Measurements from ENCODE around the gene UGT1A9. TPM values are rescaled to one million over a fixed set of nuclear protein-coding genes. Genes with fewer than 3 reads are reported as not detected.
"Not testable (repeated sequence)": the region's sequence is repeated elsewhere in the genome, so short reads cannot be mapped to it uniquely, and the experiment has no call there.

UGT1A9 gene
- total and polyA plus RNA-seq, 2 experiments from 2014 or later = not detected

DNA sequence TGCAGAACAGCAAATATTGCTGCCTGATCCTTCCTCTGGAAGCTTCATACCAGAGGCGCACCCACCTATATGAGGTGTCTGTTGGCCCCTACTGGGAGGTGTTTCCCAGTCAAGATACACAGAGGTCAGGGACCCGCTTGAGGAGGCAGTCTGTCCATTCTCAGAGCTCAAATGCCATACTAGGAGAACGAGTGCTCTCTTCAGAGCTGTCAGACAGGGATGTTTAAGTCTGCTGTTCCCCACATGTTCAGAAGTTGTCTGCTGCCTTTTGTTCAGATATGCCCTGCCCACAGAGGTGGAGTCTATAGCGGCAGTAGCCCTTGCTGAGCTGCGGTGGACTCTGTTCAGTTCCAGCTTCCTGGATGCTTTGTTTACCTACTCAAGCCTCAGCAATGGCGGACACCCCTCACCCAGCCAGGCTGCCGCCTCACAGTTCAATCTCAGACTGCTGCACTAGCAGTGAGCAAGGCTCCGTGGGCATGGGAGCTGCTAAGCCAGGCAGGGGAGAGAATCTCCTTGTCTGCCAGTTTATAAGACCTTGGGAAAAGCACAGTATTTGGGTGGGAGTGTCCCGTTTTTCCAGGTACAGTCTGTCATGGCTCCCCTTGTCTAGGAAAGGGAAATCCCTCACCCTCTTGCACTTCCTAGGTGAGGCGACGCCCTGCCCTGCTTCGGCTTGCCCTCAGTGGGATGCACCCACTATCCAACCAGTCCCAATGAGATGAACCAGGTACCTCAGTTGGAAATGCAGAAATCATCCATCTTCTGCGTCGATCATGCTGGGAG is 65.4 kb downstream of the UGT1A9 start:
- not testable (repeated sequence) for H3K4me1 Mint-ChIP-seq; H2AFZ ChIP-seq; H3K27me3 ChIP-seq (ENCODE audit: insufficient read depth); H3K79me2 ChIP-seq (replicated peaks; ENCODE audit: insufficient read depth); H4K20me1 ChIP-seq (replicated peaks; ENCODE audit: insufficient read depth); H3K4me2 ChIP-seq; H3K36me3 ChIP-seq (ENCODE audit: insufficient read depth); H3K4me3 ChIP-seq; H3K27me3 Mint-ChIP-seq (ENCODE audit: insufficient read depth, low read depth, poor library complexity); H3K4me1 ChIP-seq (ENCODE audit: insufficient read depth); H3K9me2 ChIP-seq (ENCODE audit: insufficient read depth); DNase-seq (ENCODE audit: low spot score); H3K27ac ChIP-seq (ENCODE audit: low read depth); H3K27ac Mint-ChIP-seq; H3K4me3 Mint-ChIP-seq; ATAC-seq; H3F3A ChIP-seq (replicated peaks; ENCODE audit: low read depth); H3K36me3 Mint-ChIP-seq (ENCODE audit: low read depth)
- peaks cover 32% of the 10 kb centered on the region for H3K9me3 Mint-ChIP-seq

DNA sequence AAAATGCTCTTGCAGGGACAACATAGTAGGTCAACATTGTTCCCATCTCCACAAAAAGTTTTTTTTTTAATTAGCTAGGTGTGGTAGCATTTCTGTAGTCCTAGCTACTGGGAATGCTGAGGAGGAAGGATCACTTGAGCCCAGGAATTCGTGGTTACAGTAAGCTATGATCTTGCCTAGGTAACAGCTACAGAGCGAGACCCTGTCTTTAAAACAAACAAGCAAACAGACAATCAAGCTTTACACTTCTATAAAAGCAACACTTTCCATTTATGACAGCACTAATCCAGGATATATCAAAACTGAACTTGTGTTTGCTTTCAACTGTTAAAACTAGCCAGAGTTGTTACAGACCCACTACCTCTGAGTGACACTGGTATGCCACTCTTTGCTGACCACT is 69.2 kb downstream of the UGT1A9 start:
- H3K4me1 ChIP-seq (ENCODE audit: insufficient read depth) = no peaks in the 10 kb centered on the region
- H3K4me2 ChIP-seq = no peak overlapping the region
- no peak overlapping the region for H3K27ac ChIP-seq (ENCODE audit: low read depth)
- TF ChIP-seq, protein P1, sequence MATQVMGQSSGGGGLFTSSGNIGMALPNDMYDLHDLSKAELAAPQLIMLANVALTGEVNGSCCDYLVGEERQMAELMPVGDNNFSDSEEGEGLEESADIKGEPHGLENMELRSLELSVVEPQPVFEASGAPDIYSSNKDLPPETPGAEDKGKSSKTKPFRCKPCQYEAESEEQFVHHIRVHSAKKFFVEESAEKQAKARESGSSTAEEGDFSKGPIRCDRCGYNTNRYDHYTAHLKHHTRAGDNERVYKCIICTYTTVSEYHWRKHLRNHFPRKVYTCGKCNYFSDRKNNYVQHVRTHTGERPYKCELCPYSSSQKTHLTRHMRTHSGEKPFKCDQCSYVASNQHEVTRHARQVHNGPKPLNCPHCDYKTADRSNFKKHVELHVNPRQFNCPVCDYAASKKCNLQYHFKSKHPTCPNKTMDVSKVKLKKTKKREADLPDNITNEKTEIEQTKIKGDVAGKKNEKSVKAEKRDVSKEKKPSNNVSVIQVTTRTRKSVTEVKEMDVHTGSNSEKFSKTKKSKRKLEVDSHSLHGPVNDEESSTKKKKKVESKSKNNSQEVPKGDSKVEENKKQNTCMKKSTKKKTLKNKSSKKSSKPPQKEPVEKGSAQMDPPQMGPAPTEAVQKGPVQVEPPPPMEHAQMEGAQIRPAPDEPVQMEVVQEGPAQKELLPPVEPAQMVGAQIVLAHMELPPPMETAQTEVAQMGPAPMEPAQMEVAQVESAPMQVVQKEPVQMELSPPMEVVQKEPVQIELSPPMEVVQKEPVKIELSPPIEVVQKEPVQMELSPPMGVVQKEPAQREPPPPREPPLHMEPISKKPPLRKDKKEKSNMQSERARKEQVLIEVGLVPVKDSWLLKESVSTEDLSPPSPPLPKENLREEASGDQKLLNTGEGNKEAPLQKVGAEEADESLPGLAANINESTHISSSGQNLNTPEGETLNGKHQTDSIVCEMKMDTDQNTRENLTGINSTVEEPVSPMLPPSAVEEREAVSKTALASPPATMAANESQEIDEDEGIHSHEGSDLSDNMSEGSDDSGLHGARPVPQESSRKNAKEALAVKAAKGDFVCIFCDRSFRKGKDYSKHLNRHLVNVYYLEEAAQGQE (IDR thresholded peaks at IDR 0.05; ENCODE audit: unreplicated experiment) = no peak
- no peak for TF ChIP-seq POLR2AphosphoS5 (IDR thresholded peaks at IDR 0.05; ENCODE audit: low read depth)
- no peak for TF ChIP-seq JUNB (IDR thresholded peaks at IDR 0.05; ENCODE audit: unreplicated experiment)
- Mint-ChIP-seq H3K4me1 (no peaks in the 10 kb centered on the region), H3K27me3 (ENCODE audit: insufficient read depth, low read depth, poor library complexity) (peaks cover 4% of the 10 kb centered on the region), H3K9me3 (peaks cover 37% of the 10 kb centered on the region), H3K27ac (no peak overlapping the region), H3K36me3 (ENCODE audit: low read depth) (peaks cover 6% of the 10 kb centered on the region; the same call in 1 of the 3 replicates), H3K4me3 (no peak overlapping the region)
- no peak overlapping the region for H3K4me3 ChIP-seq
- no peaks in the 10 kb centered on the region for H3K27me3 ChIP-seq (ENCODE audit: insufficient read depth)
- DNase-seq (ENCODE audit: low spot score) = no peak
- H4K20me1 ChIP-seq (replicated peaks; ENCODE audit: insufficient read depth) = no peaks in the 10 kb centered on the region
- H3K9me2 ChIP-seq (ENCODE audit: insufficient read depth) = peaks cover 4% of the 10 kb centered on the region; the same call in 1 of the 2 replicates
- H3F3A ChIP-seq (replicated peaks; ENCODE audit: low read depth) = no peaks in the 10 kb centered on the region
- ATAC-seq = no peak
- no peak overlapping the region for H2AFZ ChIP-seq
- H3K36me3 ChIP-seq (ENCODE audit: insufficient read depth) = no peaks in the 10 kb centered on the region
- no peaks in the 10 kb centered on the region for H3K79me2 ChIP-seq (replicated peaks; ENCODE audit: insufficient read depth)

DNA sequence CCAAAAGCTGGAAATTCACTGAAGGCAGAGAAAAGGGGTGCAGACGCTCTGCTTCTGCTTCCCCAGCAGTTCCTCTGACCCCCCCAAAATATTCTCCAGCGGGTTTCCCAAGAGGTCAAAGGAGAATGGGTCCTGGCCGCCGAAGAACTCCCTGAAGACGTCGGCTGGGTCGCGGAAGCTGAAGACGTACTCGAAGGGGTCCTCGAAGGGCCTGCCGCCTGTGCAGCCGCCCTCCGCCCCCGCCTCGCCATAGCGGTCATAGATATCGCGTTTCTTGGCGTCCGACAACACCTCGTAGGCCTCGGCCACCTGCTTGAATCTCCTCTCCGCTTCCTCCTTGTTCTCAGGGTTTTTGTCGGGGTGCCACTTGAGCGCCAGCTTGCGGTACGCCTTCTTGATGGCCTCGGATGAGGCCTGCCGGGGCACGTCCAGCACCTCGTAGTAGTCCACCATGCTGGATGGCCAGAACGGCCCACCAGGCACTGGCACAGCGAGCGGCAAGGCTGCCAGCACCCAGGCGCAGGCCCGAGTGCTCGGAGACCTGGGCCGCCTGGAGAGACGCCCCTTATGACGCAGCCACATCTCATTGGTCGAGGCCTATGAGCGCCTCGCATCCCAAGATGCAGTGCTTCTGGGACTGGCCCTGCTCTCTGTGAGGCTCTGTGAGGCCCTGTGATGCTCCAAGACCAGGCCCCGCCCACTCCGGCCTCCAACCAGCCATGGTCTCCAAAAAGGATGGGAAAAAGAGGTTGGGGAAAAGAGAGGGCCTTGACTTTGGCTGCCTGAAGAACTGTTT is 72.0 kb downstream of the UGT1A9 start:
- Histone ChIP-seq H3K4me1 (ENCODE audit: insufficient read depth) (no peaks in the 10 kb centered on the region), H3K27ac (ENCODE audit: low read depth) (no peak overlapping the region), H2AFZ (no peak overlapping the region), H3K4me3 (no peak overlapping the region), H3K79me2 (replicated peaks; ENCODE audit: insufficient read depth) (no peaks in the 10 kb centered on the region), H3K36me3 (ENCODE audit: insufficient read depth) (no peaks in the 10 kb centered on the region), H3K27me3 (ENCODE audit: insufficient read depth) (no peaks in the 10 kb centered on the region), H3K4me2 (no peak overlapping the region), H3K9me2 (ENCODE audit: insufficient read depth) (no peaks in the 10 kb centered on the region), H4K20me1 (replicated peaks; ENCODE audit: insufficient read depth) (no peaks in the 10 kb centered on the region), H3F3A (replicated peaks; ENCODE audit: low read depth) (no peaks in the 10 kb centered on the region)
- ATAC-seq (no peak), DNase-seq (ENCODE audit: low spot score) (no peak)
- no peak overlapping the region for H3K27ac Mint-ChIP-seq
- peaks cover 3% of the 10 kb centered on the region; the same call in 1 of the 3 replicates for H3K36me3 Mint-ChIP-seq (ENCODE audit: low read depth)
- H3K4me3 Mint-ChIP-seq = no peak overlapping the region
- H3K27me3 Mint-ChIP-seq (ENCODE audit: insufficient read depth, low read depth, poor library complexity) = peaks cover 3% of the 10 kb centered on the region
- peaks cover 40% of the 10 kb centered on the region for H3K9me3 Mint-ChIP-seq
- no peaks in the 10 kb centered on the region for H3K4me1 Mint-ChIP-seq
- TF ChIP-seq JUNB (IDR thresholded peaks at IDR 0.05; ENCODE audit: unreplicated experiment) (no peak), EZH2 (IDR thresholded peaks at IDR 0.05; ENCODE audit: low read depth, unreplicated experiment) (no peak), NANOG (IDR thresholded peaks at IDR 0.05; ENCODE audit: borderline replicate concordance) (no peak), ZNF331 (CRISPR knock-in tag; IDR thresholded peaks at IDR 0.05; ENCODE audit: low read depth) (no peak), EZH2phosphoT487 (IDR thresholded peaks at IDR 0.05; ENCODE audit: unreplicated experiment) (no peak), ZNF114 (CRISPR knock-in tag; IDR thresholded peaks at IDR 0.05) (no peak)
- TF ChIP-seq, protein P2, sequence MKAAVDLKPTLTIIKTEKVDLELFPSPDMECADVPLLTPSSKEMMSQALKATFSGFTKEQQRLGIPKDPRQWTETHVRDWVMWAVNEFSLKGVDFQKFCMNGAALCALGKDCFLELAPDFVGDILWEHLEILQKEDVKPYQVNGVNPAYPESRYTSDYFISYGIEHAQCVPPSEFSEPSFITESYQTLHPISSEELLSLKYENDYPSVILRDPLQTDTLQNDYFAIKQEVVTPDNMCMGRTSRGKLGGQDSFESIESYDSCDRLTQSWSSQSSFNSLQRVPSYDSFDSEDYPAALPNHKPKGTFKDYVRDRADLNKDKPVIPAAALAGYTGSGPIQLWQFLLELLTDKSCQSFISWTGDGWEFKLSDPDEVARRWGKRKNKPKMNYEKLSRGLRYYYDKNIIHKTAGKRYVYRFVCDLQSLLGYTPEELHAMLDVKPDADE (IDR thresholded peaks at IDR 0.05) = no peak
- TF ChIP-seq, protein P1 (IDR thresholded peaks at IDR 0.05; ENCODE audit: unreplicated experiment) = no peak

Measured in GM23338 (cell line).